Calu3 (cell line): ENCODE results near the gene RHOBTB3. TPM values are rescaled to one million over a fixed set of nuclear protein-coding genes. Genes with fewer than 3 reads are reported as not detected.

Source experiments
- BruUV-seq: library from RNA; stranded (reverse); fragments of 400-500 nt; replicated peaks from 2 replicates; lab custom pipeline; 2021; lab: Mats Ljungman, UMichigan
- CTCF ChIA-PET: fragments of 300-600 bp; sonication (Branson Sonifier 250); formaldehyde crosslinking; loops from one replicate; lab custom pipeline; 2022; ENCODE audit warnings: antibody characterized with exemption; lab: Charles Lee
- DNase-seq: peaks from one replicate; pipeline ENCODE4 v3.0.0; 2022
- H3K27ac Mint-ChIP-seq: one replicate; pipeline ENCODE4 v1.8.0; 2022; ENCODE audit warnings: mixed read lengths; ENCODE audit not compliant: unreplicated experiment
- H3K27me3 Mint-ChIP-seq: one replicate; pipeline ENCODE4 v1.8.0; 2022; ENCODE audit warnings: mixed read lengths; ENCODE audit not compliant: unreplicated experiment
- H3K36me3 Mint-ChIP-seq: one replicate; pipeline ENCODE4 v1.8.0; 2022; ENCODE audit warnings: mild to moderate bottlenecking, moderate library complexity, mixed read lengths; ENCODE audit not compliant: insufficient read depth, unreplicated experiment
- H3K4me1 Mint-ChIP-seq: one replicate; pipeline ENCODE4 v1.8.0; 2022; ENCODE audit warnings: mild to moderate bottlenecking, low read depth, mixed read lengths; ENCODE audit not compliant: unreplicated experiment
- H3K4me3 Mint-ChIP-seq: one replicate; pipeline ENCODE4 v1.8.0; 2022; ENCODE audit warnings: mild to moderate bottlenecking, low read depth, moderate library complexity, mixed read lengths; ENCODE audit not compliant: unreplicated experiment
- H3K9me3 Mint-ChIP-seq: one replicate; pipeline ENCODE4 v1.8.0; 2022; ENCODE audit warnings: low read depth, mixed read lengths; ENCODE audit not compliant: unreplicated experiment
- CTCF ChIP-seq: fragments of 200-600 bp; IDR thresholded peaks from one replicate; pipeline ENCODE4 v1.8.0; 2022; ENCODE audit warnings: antibody characterized with exemption; ENCODE audit not compliant: unreplicated experiment
- intact Hi-C: fragments of 100-400 bp; cut with micrococcal nuclease; formaldehyde crosslinking; loops from one replicate; pipeline ENCODE4 v1.10.0; 2022; ENCODE audit not compliant: unreplicated experiment
- total RNA-seq: library from RNA; stranded (reverse); gene quantifications from 2 replicates; pipeline ENCODE4 v1.2.3, GENCODE V29; 2022

RHOBTB3 gene
- total RNA-seq, 1 experiment from 2014 or later: 41.1 TPM

- Mint-ChIP-seq H3K9me3 (no peaks in the 10 kb centered on the region), H3K4me3 (no peak overlapping the region), H3K27ac (no peak overlapping the region), H3K27me3 (no peaks in the 10 kb centered on the region), H3K4me1 (peaks cover 8% of the 10 kb centered on the region), H3K36me3 (peaks cover 30% of the 10 kb centered on the region)
- intact Hi-C loops: no loop called here
- TF ChIP-seq CTCF: no peak
- CTCF ChIA-PET: no interaction called here
- DNase-seq: no peak
- no TSS peak for BruUV-seq
These were observed 55.8 kb downstream of the RHOBTB3 start for GRCh38 chr5:95786821-95787418.

DNA sequence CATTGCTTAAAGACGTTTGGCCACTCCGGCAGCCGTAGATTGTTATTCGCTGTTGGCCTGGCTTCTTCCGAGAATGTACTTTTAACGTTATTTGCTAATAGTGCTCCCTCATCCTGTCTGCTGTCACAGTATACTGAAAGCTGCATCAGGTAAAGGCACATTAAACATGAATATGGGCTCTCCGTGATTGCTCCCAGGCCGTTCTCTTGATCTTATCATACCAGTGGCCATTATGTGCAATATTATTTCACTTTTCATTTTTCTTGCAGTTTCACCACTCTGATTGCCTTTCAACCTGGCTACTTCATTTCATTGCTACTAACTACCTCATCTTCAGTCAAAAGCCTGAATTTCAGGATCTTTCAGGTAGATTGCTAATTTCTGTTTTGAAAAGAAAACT is 57.4 kb downstream of the RHOBTB3 start:
- no TSS peak for BruUV-seq
- CTCF ChIA-PET: no interaction called here
- DNase-seq: no peak
- no peak for TF ChIP-seq CTCF
- no peaks in the 10 kb centered on the region for H3K27me3 Mint-ChIP-seq
- intact Hi-C loops: no loop called here
- no peaks in the 10 kb centered on the region for H3K9me3 Mint-ChIP-seq
- H3K4me1 Mint-ChIP-seq: peaks cover 8% of the 10 kb centered on the region
- H3K27ac Mint-ChIP-seq: no peak overlapping the region
- H3K4me3 Mint-ChIP-seq: no peak overlapping the region
- peaks cover 34% of the 10 kb centered on the region for H3K36me3 Mint-ChIP-seq

GRCh38 chr5:95791751-95792150 is 60.6 kb downstream of the RHOBTB3 start:
- Mint-ChIP-seq H3K36me3 (peaks cover 14% of the 10 kb centered on the region), H3K4me1 (peaks cover 17% of the 10 kb centered on the region), H3K9me3 (no peaks in the 10 kb centered on the region), H3K27ac (no peak overlapping the region), H3K4me3 (no peak overlapping the region), H3K27me3 (no peaks in the 10 kb centered on the region)
- CTCF ChIA-PET: no interaction called here
- no peak for DNase-seq
- no peak for TF ChIP-seq CTCF
- no TSS peak for BruUV-seq
- intact Hi-C loops: no loop called here

- Mint-ChIP-seq H3K27ac (no peak overlapping the region), H3K27me3 (no peaks in the 10 kb centered on the region), H3K4me3 (no peak overlapping the region), H3K36me3 (peaks cover 14% of the 10 kb centered on the region), H3K9me3 (no peaks in the 10 kb centered on the region), H3K4me1 (peaks cover 16% of the 10 kb centered on the region)
- no TSS peak for BruUV-seq
- DNase-seq: no peak
- intact Hi-C loops: no loop called here
- CTCF ChIA-PET: no interaction called here
- TF ChIP-seq CTCF: no peak
These were observed 63.0 kb downstream of the RHOBTB3 start for GRCh38 chr5:95794070-95794516.
